Omental fat pad (tissue), 4 donors: ENCODE data around the gene CEP85. TPM values are rescaled to one million over a fixed set of nuclear protein-coding genes. Genes with fewer than 3 reads are reported as not detected.

ENCODE experiments used
- ATAC-seq: fragments of 150-250 bp; one replicate; pipeline ENCODE4 v1.9.1; 2016; ENCODE audit warnings: mild to moderate bottlenecking, moderate library complexity; ENCODE audit not compliant: low FRiP score
- DNase-seq: peaks from one replicate; pipeline ENCODE4 v3.0.0-alpha.2; 2019; ENCODE audit warnings: low spot score
- CTCF ChIP-seq, 3 donors: fragments of 450-650 bp; IDR thresholded peaks; one replicate each; pipeline ENCODE4 v1.5.1; 2016 to 2017; ENCODE audit warnings: antibody characterized with exemption in 3 of 3, mild to moderate bottlenecking in 3 of 3, moderate library complexity in 2 of 3
- total RNA-seq, 4 donors: library from RNA; depleted of rRNA; stranded (reverse); fragments of >200 nt; gene quantifications; one replicate each; pipeline ENCODE4 v1.1.0, GENCODE V29; 2016

Gene CEP85
- total RNA-seq, 4 donors from 2014 or later, result 4.3 to 6.1 (median 5.3) TPM

- no peak for DNase-seq
- no peak for TF ChIP-seq CTCF (IDR thresholded peaks at IDR 0.05)
- no peak for ATAC-seq
Observed at GRCh38 chr1:26190373-26190987, 43.5 kb upstream of the CEP85 start, which contains the start of gene CATSPER4. Gene CATSPER4, plus strand, starts transcription at chr1:26190602. Its CDS starts 26 bp downstream, at chr1:26190628.

DNA sequence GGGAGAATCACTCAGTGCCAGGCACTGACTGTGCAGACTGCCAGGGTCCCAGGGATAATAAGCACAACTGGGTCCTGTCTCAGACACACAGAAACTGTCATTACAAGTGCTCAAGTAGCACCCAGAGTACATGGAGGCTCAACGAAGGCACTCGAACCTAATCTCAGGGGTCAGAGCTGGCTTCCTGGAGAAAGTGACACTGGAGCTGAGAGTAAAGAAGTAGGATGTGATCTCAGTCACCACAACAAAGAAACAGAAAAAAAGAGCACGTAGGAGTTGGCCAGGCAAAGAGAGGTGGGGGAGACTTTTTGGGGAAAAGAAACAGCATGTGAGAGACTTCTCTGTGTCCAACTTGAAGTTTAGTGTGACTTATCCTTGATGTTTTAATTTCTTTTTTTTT is 42.3 kb upstream of the CEP85 start:
- ATAC-seq (no peak), DNase-seq (no peak)
- no peak for TF ChIP-seq CTCF (IDR thresholded peaks at IDR 0.05)

- no peak for TF ChIP-seq CTCF (IDR thresholded peaks at IDR 0.05)
- DNase-seq (no peak), ATAC-seq (no peak)
Observed at GRCh38 chr1:26195805-26196204, 38.2 kb upstream of the CEP85 start.

- TF ChIP-seq CTCF (IDR thresholded peaks at IDR 0.05), result no peak
- DNase-seq (no peak), ATAC-seq (no peak)
Observed at GRCh38 chr1:26197301-26197700, 36.7 kb upstream of the CEP85 start.

DNA sequence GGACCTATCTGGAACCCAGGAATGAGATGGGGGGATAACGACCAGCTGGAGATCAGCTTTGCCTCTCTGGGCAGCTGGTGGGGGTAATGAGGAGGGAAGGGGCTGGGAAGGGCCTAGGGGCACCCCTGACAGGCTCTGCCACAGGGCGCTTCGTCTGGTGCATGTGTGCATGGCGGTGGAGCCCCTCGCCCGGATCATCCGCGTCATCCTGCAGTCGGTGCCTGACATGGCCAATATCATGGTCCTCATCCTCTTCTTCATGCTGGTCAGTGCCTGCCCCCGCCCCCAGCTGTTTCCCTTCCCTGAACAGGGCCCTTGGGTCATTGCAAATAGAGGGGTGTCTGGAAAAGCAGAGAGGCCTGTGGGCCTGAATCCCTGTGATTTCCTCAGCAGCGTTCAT is 36.2 kb upstream of the CEP85 start:
- DNase-seq (no peak), ATAC-seq (no peak)
- no peak for TF ChIP-seq CTCF (IDR thresholded peaks at IDR 0.05)

- ATAC-seq, result no peak
Observed at GRCh38 chr1:26200413-26200812, 33.6 kb upstream of the CEP85 start.

More at GRCh38 chr1:26200413-26200812, 33.6 kb upstream of the CEP85 start:
- no peak for DNase-seq
- TF ChIP-seq CTCF (IDR thresholded peaks at IDR 0.05), result no peak
